Body of pancreas (tissue), 4 donors: ENCODE data around the gene RECQL5. TPM values are rescaled to one million over a fixed set of nuclear protein-coding genes. Genes with fewer than 3 reads are reported as not detected.

Source experiments
- ATAC-seq: fragments of 150-250 bp; one replicate; pipeline ENCODE4 v1.9.1; 2016
- DNase-seq, 4 donors: peaks; one replicate each; pipeline ENCODE4 v3.0.0-alpha.2; 2019
- H3K27ac ChIP-seq, 4 donors: fragments of 200-600 bp; sonication (generic); 1 replicate in 3 of 4; 2 replicates in 1 of 4; pipeline versions ENCODE4 v1.5.1 to v1.6.1; 2016 to 2019; ENCODE audit warnings: mild to moderate bottlenecking in 1 of 4, mixed read lengths in 1 of 4, moderate library complexity in 1 of 4
- H3K27me3 ChIP-seq, 2 donors: fragments of 200-600 bp; sonication (generic); one replicate each; pipeline ENCODE4 v1.6.0; 2016; ENCODE audit warnings: mild to moderate bottlenecking in 1 of 2
- H3K36me3 ChIP-seq, 2 donors: fragments of 200-600 bp; sonication (generic); replicated peaks in 1 of 2; 2 replicates each; pipeline ENCODE4 v1.5.1; 2016; ENCODE audit warnings: low read depth in 2 of 2; ENCODE audit not compliant: insufficient read depth in 1 of 2
- H3K4me1 ChIP-seq: fragments of 200-600 bp; sonication (generic); one replicate; pipeline ENCODE4 v1.6.0; 2016
- H3K4me3 ChIP-seq, 2 donors: fragments of 200-600 bp; sonication (generic); 1 replicate in 1 of 2; 2 replicates in 1 of 2; pipeline ENCODE4 v1.5.1; 2016 to 2019
- H3K9me3 ChIP-seq, 3 donors: fragments of 200-600 bp; sonication (generic); 1 replicate in 2 of 3; 2 replicates in 1 of 3; pipeline ENCODE4 v1.5.1; 2016
- CTCF ChIP-seq, 7 experiments: fragments of 450-650 bp in 4 of 7; fragments of 200-600 bp in 3 of 7; sonication (generic) in 3 of 7; IDR thresholded peaks; one replicate each; pipeline ENCODE4 v1.5.1; 2016 to 2019; ENCODE audit warnings: antibody characterized with exemption in 7 of 7
- POLR2A ChIP-seq, 3 donors: fragments of 450-650 bp; IDR thresholded peaks; one replicate each; pipeline ENCODE4 v1.6.1; 2016; ENCODE audit warnings: antibody characterized with exemption in 3 of 3, mild to moderate bottlenecking in 2 of 3
- WGBS, 2 donors: methylation state at CpG; one replicate each; pipeline ENCODE4 v1.1.5; 2017; 5-methylcytosine and 5-hydroxymethylcytosine counted together
- intact Hi-C: fragments of 100-400 bp; cut with DNase I; formaldehyde crosslinking; loops from one replicate; pipeline ENCODE4 v1.15.1; 2023
- total RNA-seq, 2 donors: library from RNA; depleted of rRNA; stranded (reverse); fragments of >200 nt; gene quantifications; one replicate each; pipeline ENCODE4 v1.1.0, GENCODE V29; 2016

The RECQL5 gene
- total RNA-seq, 2 donors from 2014 or later: 8.6 to 38.6 TPM

DNA sequence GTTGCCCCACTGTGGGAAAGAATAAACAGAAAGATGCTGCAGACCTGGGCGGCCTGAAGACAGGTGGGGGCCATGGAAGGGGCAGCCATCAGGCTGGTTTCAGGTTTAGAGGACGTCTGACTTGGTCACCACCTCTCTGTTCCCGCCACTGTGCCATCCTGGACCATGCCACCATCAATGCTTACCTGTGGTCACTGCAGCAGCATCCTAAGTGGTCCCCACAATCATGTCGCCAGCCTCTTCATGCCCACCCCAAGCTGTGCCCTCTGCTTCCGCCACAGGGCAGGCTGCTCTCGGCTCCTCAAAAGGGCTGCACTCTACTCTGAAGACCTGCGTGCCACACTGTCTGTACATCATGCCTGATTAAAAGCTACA is 23.3 kb downstream of the RECQL5 start:
- no peak for DNase-seq
- Histone ChIP-seq H3K9me3 (no peaks in the 10 kb centered on the region), H3K4me1 (peaks cover 60% of the 10 kb centered on the region), H3K27me3 (no peaks in the 10 kb centered on the region), H3K4me3 (no peak overlapping the region), H3K36me3 (no peaks in the 10 kb centered on the region), H3K27ac (peak overlapping the region in 2 of 4 donors; percentile 49 to 92)
- intact Hi-C loops: no loop called here
- WGBS, 2 donors: 91 to 93% methylated on average over 7 of the region's 7 CpGs
- no peak for ATAC-seq
- TF ChIP-seq CTCF (IDR thresholded peaks at IDR 0.05) (no peak), POLR2A (IDR thresholded peaks at IDR 0.05) (no peak)

DNA sequence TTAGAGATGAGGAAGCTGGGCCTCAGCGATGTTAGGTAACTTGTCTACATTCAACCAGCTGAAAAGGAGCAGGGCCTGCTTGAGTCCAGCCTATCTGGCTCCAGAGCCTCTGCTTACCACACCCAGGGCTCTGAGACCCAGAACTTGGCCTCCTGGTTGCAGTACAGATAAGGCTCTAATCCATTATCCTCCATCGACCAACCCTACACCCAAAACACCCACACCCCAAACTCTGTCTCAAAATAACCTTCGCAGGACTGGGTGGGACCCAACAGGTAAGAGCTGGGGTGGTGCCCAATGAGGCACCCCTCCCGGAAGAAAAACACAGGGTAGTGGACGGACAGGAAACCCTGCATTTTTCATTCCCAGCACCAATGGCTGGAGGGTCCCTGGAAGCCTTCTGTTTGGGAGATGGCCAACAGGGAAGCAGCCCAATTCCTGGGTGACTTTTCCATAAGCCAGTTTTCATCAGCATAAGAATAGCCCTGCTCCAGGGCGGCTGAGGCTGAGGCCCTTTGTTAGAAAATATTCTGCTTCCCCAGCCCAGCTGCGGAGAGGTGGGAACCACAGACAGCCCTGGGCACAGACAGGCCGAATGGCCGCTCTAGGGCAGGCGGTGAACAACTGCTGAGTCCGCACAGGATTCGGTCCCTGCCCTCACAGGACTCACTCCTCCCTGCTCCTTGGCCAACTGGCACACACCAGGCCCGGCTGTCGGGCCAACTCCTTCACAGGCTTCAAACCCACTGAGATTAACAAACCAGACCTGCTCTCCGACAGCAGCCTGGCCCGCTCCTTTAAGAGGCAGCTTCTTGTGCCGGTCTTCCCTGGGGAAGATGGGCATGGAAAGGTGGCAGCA is 23.9 kb downstream of the RECQL5 start:
- intact Hi-C loops: no loop called here
- no peak overlapping the region for H3K4me3 ChIP-seq
- 84 to 90% methylated on average over 16 to 17 of the region's 17 CpGs for WGBS, 2 donors
- peaks cover 60% of the 10 kb centered on the region for H3K4me1 ChIP-seq
- no peaks in the 10 kb centered on the region for H3K36me3 ChIP-seq
- DNase-seq (peak in 1 of 4 donors; percentile 10), ATAC-seq (no peak)
- H3K9me3 ChIP-seq: no peaks in the 10 kb centered on the region
- H3K27ac ChIP-seq: peak overlapping the region; percentile 32 to 92 (median 56)
- TF ChIP-seq CTCF (IDR thresholded peaks at IDR 0.05) (no peak), POLR2A (IDR thresholded peaks at IDR 0.05) (no peak)
- no peaks in the 10 kb centered on the region for H3K27me3 ChIP-seq

DNA sequence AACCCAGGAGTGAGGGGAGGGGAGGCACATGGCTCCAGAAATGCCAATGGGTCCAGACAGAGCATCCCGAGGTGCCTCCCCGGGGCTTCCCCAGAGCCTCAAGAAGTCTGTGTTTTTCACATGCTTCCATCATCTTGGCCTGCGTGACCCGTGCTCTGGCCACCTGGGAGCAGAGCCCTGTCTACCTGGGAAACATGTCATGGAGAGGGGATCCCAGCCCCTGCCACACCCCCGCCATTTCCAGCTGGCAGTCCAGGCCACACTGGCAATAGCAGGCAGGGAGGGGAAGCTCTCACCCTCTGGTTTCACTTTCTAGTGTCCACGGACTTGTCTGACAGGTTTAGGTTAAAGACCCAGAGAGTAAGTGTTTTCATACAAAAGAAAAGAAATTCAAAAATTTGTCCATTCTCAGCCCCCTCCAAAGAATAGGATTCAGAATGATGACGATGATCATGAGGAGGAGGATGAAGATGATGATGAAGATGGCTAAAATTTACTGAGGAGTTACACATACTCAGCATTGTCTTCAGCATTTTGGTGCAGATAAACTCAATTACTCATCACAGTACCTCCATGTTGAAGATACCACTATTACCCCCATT is 24.7 kb downstream of the RECQL5 start:
- no peaks in the 10 kb centered on the region for H3K9me3 ChIP-seq
- H3K4me1 ChIP-seq: peaks cover 56% of the 10 kb centered on the region
- ATAC-seq: no peak
- no peaks in the 10 kb centered on the region for H3K36me3 ChIP-seq
- 67 to 81% methylated on average over 7 of the region's 7 CpGs for WGBS, 2 donors
- peak overlapping the region; percentile 32 to 92 (median 56) for H3K27ac ChIP-seq
- TF ChIP-seq CTCF (IDR thresholded peaks at IDR 0.05) (no peak), POLR2A (IDR thresholded peaks at IDR 0.05) (no peak)
- H3K4me3 ChIP-seq: no peak overlapping the region
- no peaks in the 10 kb centered on the region for H3K27me3 ChIP-seq
- peak in 3 of 4 donors; percentile 27 to 48 (median 37) for DNase-seq
- intact Hi-C loops: no loop called here

- Histone ChIP-seq H3K9me3 (no peaks in the 10 kb centered on the region), H3K27ac (peak overlapping the region; percentile 30 to 92 (median 56)), H3K4me1 (peaks cover 47% of the 10 kb centered on the region), H3K4me3 (no peak overlapping the region), H3K36me3 (no peaks in the 10 kb centered on the region), H3K27me3 (no peaks in the 10 kb centered on the region)
- ATAC-seq (no peak), DNase-seq (peak in 3 of 4 donors; percentile 39 to 54 (median 41))
- no peak for TF ChIP-seq POLR2A (IDR thresholded peaks at IDR 0.05)
- TF ChIP-seq CTCF (IDR thresholded peaks at IDR 0.05): no peak
- intact Hi-C loops: no loop called here
- WGBS, 2 donors: 68% methylated on average over 9 of the region's 9 CpGs; no CpG with 5 or more reads in 1 of the 2 donors
Measured at GRCh38 chr17:75641343-75641742, 25.6 kb downstream of the RECQL5 start.
